Spinal cord (tissue), 10 donors: Measurements from ENCODE around the gene SPRED1. TPM values are rescaled to one million over a fixed set of nuclear protein-coding genes. Genes with fewer than 3 reads are reported as not detected.

Source experiments
- DNase-seq, 6 donors: peaks; one replicate each; pipeline versions ENCODE4 v3.0.0 to v3.0.0-alpha.2; 2013 to 2015; ENCODE audit warnings: low spot score in 6 of 6, low read depth in 4 of 6
- H3K27ac ChIP-seq: one replicate; pipeline ENCODE4 v1.5.1; 2013; ENCODE audit warnings: low read depth, low read length, control low read depth
- H3K27me3 ChIP-seq: one replicate; pipeline ENCODE4 v1.6.1; 2013; ENCODE audit warnings: low read length; ENCODE audit not compliant: control insufficient read depth, insufficient read depth
- H3K36me3 ChIP-seq: one replicate; pipeline ENCODE4 v1.6.1; 2013; ENCODE audit warnings: low read length; ENCODE audit not compliant: control insufficient read depth, insufficient read depth
- H3K4me1 ChIP-seq: one replicate; pipeline ENCODE4 v1.6.1; 2013; ENCODE audit warnings: low read length; ENCODE audit not compliant: control insufficient read depth, insufficient read depth
- H3K4me3 ChIP-seq: one replicate; pipeline ENCODE4 v1.5.1; 2013; ENCODE audit warnings: low read depth, low read length, control low read depth
- H3K9me3 ChIP-seq: one replicate; pipeline ENCODE4 v1.6.1; 2013; ENCODE audit warnings: low read length; ENCODE audit not compliant: control insufficient read depth, insufficient read depth
- WGBS: methylation state at CpG from one replicate; pipeline ENCODE4 v1.1.5; 2013; ENCODE audit warnings: missing lambda C conversion rate; ENCODE audit not compliant: insufficient coverage; 5-methylcytosine and 5-hydroxymethylcytosine counted together
- polyA plus RNA-seq, 2 donors: library from polyadenylated mRNA; unstranded; fragments of 120-200 nt; gene quantifications; one replicate each; pipeline ENCODE4 v1.2.1, GENCODE V29; 2013; ENCODE audit not compliant: insufficient read length in 2 of 2
- total RNA-seq, 2 donors: library from RNA; depleted of rRNA in 1 of 2; stranded (reverse); fragments of 120-200 nt in 1 of 2; fragments of >200 nt in 1 of 2; gene quantifications; one replicate each; pipeline versions ENCODE4 v1.2.3 to v1.2.4, GENCODE V29; 2013 to 2014
- donor health status: healthy.

Gene SPRED1
- total and polyA plus RNA-seq, 4 donors, result 32.5 to 85.8 (median 44.8) TPM

DNA sequence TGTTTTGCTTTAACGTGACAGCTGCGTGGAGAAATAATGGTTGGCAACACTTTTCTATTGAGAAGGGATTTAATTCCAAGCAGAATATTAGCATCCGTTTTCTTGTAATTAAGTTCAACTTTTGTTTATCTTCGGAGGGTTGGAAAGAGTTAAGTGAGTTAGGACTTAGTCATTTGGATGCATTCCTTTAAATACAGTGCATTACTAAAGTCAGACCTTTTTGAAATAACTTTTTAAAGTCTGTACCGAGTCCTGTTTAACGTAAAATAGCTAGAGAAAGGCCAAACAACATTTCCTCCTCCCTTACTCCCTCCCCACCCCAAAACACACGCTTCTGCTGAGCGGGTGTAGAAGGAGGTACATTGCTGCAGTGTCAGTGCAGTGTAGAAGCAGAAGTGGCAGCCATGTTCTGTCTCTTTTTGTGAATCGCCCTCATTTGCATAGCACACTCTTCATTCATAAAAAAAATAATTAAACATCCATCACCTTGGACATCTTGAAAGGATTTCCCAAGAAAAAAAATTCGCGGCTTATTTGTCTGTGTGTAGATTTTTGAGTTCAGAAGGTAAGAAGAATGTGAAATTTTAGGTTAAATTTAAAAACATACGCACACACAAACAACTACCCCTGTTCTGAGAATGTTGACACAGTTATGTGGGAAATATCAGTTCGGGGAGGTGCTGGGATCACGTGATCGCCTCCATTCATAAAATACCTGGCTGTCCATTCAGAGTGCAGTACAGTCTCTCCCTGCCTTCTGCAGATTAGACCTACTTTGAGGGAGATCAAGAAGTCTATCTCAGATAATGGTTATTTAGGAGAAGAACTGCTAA, 1.6 kb downstream of the SPRED1 start:
- Histone ChIP-seq H3K9me3 (no peaks in the 10 kb centered on the region), H3K27me3 (no peaks in the 10 kb centered on the region), H3K4me3 (peak overlapping the region; percentile 88), H3K36me3 (no peaks in the 10 kb centered on the region), H3K4me1 (peaks cover 5% of the 10 kb centered on the region), H3K27ac (peak overlapping the region; percentile 98)
- DNase-seq, result peak in 4 of 6 donors; percentile 69 to 92 (median 80)
- no CpG with 5 or more reads among the region's 15 CpGs for WGBS

DNA sequence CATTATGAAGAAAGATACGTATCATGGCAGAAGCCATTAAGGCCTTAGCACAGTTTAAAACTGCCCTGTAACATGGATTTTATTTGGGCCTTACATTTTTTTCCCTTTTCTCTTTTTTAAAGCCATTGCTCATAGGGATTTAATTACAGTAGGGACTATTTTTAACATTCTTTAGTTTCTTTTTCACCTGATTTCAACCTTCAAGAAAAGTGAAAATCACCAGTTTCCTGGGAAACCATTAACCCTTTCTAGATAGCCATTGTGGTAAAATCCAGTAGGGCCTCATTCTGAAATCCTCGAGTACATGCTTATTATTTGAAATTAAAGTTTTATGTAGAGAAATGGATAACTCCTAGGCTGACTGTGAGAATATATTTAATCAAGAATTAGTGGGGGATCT, 3.1 kb downstream of the SPRED1 start:
- no peaks in the 10 kb centered on the region for H3K27me3 ChIP-seq
- no peaks in the 10 kb centered on the region for H3K9me3 ChIP-seq
- H3K4me1 ChIP-seq, result peaks cover 5% of the 10 kb centered on the region
- WGBS, result no CpG with 5 or more reads among the region's 2 CpGs
- peak in 1 of 6 donors; percentile 10 for DNase-seq
- peak overlapping the region; percentile 98 for H3K27ac ChIP-seq
- H3K36me3 ChIP-seq, result no peaks in the 10 kb centered on the region
- peak overlapping the region; percentile 88 for H3K4me3 ChIP-seq

GRCh38 chr15:38257676-38258075, 5.0 kb downstream of the SPRED1 start:
- Histone ChIP-seq H3K27me3 (no peaks in the 10 kb centered on the region), H3K27ac (peak overlapping the region; percentile 29), H3K9me3 (no peaks in the 10 kb centered on the region), H3K4me1 (no peaks in the 10 kb centered on the region), H3K4me3 (no peak overlapping the region), H3K36me3 (no peaks in the 10 kb centered on the region)
- DNase-seq, result peak in 1 of 6 donors; percentile 6
- 0% methylated on average over 1 of the region's 2 CpGs for WGBS

DNA sequence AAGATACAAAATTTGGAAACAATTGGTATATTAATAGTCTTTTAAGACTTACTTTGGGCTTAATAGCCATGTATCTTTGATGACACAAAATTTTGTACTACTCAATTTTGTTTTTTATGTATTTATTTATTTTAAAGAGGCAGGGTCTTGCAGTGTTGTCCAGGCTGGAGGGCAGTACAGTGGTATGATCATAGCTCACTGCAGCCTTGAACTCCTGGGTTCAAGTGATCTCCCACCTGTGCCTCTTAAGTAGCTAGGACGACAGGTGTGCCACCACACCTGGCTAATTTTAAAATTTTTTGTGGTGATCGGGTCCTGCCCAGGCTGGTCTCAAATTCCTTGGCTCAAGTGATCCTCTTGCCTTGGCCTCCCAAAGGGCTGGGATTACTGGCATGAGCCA, 6.5 kb downstream of the SPRED1 start:
- Histone ChIP-seq H3K27ac (no peak overlapping the region), H3K4me3 (no peak overlapping the region), H3K9me3 (no peaks in the 10 kb centered on the region), H3K4me1 (no peaks in the 10 kb centered on the region), H3K27me3 (no peaks in the 10 kb centered on the region), H3K36me3 (no peaks in the 10 kb centered on the region)
- 93% methylated on average over 2 of the region's 2 CpGs for WGBS
- no peak for DNase-seq

GRCh38 chr15:38260077-38260476, 7.4 kb downstream of the SPRED1 start:
- no peak overlapping the region for H3K4me3 ChIP-seq
- no peaks in the 10 kb centered on the region for H3K4me1 ChIP-seq
- H3K36me3 ChIP-seq, result no peaks in the 10 kb centered on the region
- no CpG with 5 or more reads among the region's 2 CpGs for WGBS
- no peaks in the 10 kb centered on the region for H3K27me3 ChIP-seq
- H3K9me3 ChIP-seq, result no peaks in the 10 kb centered on the region
- DNase-seq, result no peak
- no peak overlapping the region for H3K27ac ChIP-seq

- Histone ChIP-seq H3K27ac (no peak overlapping the region), H3K4me3 (no peak overlapping the region), H3K9me3 (no peaks in the 10 kb centered on the region), H3K4me1 (peaks cover 5% of the 10 kb centered on the region), H3K27me3 (no peaks in the 10 kb centered on the region), H3K36me3 (no peaks in the 10 kb centered on the region)
- WGBS, result 90% methylated on average over 3 of the region's 3 CpGs
- no peak for DNase-seq
Measured at GRCh38 chr15:38263251-38263650, 10.6 kb downstream of the SPRED1 start.

- Histone ChIP-seq H3K27me3 (no peaks in the 10 kb centered on the region), H3K36me3 (peaks cover under 1% of the 10 kb centered on the region), H3K4me1 (peaks cover 5% of the 10 kb centered on the region), H3K27ac (no peak overlapping the region), H3K4me3 (no peak overlapping the region), H3K9me3 (no peaks in the 10 kb centered on the region)
- DNase-seq, result no peak
- no CpG with 5 or more reads among the region's 3 CpGs for WGBS
Measured at GRCh38 chr15:38263996-38264395, 11.4 kb downstream of the SPRED1 start.

DNA sequence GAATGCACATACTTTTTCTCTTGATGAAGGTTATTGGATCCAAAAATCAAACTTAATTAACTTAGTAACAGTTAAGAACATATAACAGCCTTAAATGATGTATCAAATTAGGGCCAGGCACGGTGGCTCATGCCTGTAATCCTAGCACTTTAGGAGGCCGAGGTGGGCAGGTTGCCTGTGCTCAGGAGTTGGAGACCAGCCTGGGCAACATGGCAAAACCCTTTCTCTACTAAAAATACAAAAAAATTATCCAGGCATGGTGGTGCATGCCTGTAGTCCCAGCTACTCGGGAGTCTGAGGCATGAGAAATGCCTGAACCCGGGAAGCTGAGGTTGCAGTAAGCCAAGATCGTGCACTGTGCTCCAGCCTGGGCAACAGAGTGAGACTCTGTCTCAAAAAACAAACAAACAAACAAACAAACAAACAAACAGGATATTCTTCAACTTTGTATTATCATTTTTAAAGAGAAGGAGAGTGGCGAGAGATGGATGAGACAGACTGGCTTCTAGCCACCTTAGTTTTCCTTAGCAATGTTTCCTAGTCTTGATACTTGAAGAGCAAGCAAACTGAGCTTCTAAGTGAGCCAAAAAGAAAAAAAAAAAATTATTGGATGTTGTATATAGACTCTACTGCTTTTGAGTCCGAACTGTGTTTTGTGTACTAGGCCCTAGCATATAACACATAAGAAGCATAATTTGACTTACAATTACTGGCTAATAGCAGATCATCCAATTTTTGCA, 13.8 kb downstream of the SPRED1 start:
- no peak overlapping the region for H3K27ac ChIP-seq
- 51% methylated on average over 2 of the region's 7 CpGs for WGBS
- peaks cover 5% of the 10 kb centered on the region for H3K4me1 ChIP-seq
- H3K9me3 ChIP-seq, result no peaks in the 10 kb centered on the region
- no peak overlapping the region for H3K4me3 ChIP-seq
- peaks cover 3% of the 10 kb centered on the region for H3K36me3 ChIP-seq
- H3K27me3 ChIP-seq, result no peaks in the 10 kb centered on the region
- no peak for DNase-seq

- no peaks in the 10 kb centered on the region for H3K9me3 ChIP-seq
- no peak for DNase-seq
- H3K4me1 ChIP-seq, result peaks cover 5% of the 10 kb centered on the region
- no peaks in the 10 kb centered on the region for H3K27me3 ChIP-seq
- H3K4me3 ChIP-seq, result no peak overlapping the region
- peaks cover 3% of the 10 kb centered on the region for H3K36me3 ChIP-seq
- H3K27ac ChIP-seq, result no peak overlapping the region
- WGBS, result no CpG with 5 or more reads among the region's 3 CpGs
Measured at GRCh38 chr15:38267421-38268022, 14.9 kb downstream of the SPRED1 start.
